ENCODE data around the gene DHX29. TPM values are rescaled to one million over a fixed set of nuclear protein-coding genes. Genes with fewer than 3 reads are reported as not detected.
A peak's percentile ranks its signal among the peaks of the same experiment; 100 is the strongest.

DHX29 gene
- total RNA-seq, 4 donors from 2014 or later, result 9.4 to 33.0 (median 17.6) TPM

DNA sequence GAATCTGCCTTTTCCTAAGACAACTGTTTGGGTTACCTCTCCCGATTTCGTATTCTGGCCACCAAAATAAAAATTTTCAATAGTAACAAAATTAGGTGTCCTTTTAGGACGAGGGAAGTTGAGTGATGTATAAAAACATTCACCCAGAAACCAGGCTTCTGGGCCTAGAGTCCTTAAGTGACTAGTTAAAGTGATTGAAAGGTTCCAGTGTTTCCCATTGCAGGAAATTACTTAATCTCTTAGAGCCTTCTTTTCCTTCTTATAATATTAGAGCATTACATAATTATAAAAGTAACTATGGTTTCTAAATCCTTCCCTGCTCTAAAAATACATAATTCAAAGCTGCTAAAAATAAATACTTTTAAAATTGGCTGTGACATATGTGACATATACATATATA, 87.7 kb downstream of the DHX29 start:
- DNase-seq, result no peak
- no peaks in the 10 kb centered on the region for H3K36me3 ChIP-seq
- no peak for TF ChIP-seq POLR2AphosphoS5 (IDR thresholded peaks at IDR 0.05)
- TF ChIP-seq POLR2A (IDR thresholded peaks at IDR 0.05), result no peak
- TF ChIP-seq EP300 (IDR thresholded peaks at IDR 0.05; ENCODE audit: low read depth), result no peak
- TF ChIP-seq, protein P1, sequence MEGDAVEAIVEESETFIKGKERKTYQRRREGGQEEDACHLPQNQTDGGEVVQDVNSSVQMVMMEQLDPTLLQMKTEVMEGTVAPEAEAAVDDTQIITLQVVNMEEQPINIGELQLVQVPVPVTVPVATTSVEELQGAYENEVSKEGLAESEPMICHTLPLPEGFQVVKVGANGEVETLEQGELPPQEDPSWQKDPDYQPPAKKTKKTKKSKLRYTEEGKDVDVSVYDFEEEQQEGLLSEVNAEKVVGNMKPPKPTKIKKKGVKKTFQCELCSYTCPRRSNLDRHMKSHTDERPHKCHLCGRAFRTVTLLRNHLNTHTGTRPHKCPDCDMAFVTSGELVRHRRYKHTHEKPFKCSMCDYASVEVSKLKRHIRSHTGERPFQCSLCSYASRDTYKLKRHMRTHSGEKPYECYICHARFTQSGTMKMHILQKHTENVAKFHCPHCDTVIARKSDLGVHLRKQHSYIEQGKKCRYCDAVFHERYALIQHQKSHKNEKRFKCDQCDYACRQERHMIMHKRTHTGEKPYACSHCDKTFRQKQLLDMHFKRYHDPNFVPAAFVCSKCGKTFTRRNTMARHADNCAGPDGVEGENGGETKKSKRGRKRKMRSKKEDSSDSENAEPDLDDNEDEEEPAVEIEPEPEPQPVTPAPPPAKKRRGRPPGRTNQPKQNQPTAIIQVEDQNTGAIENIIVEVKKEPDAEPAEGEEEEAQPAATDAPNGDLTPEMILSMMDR (IDR thresholded peaks at IDR 0.05), result no peak
- in situ Hi-C loops (cut with MboI; ENCODE audit: low pct_ligation_motif_present in 1 of 4, low pct_unique_long_range_greater_than_20kb in 1 of 4, low sequenced_read_pairs in 3 of 4) (loop anchor here in 1 of 4 donors (10.0 kb wide), 1 partner anchor 45 kb away; the partner anchor contains the start of gene CDC20B), intact Hi-C loops (cut with DNase I; ENCODE audit: low total_unique reads) (loop anchor here (10.0 kb wide), 1 partner anchor 45 kb away; the partner anchor contains the start of gene CDC20B)
- no peaks in the 10 kb centered on the region for H3K9me3 ChIP-seq
- H3K27ac ChIP-seq, result no peak overlapping the region
- no peak overlapping the region for H3K4me3 ChIP-seq
- H3K27me3 ChIP-seq, result peaks cover 68% of the 10 kb centered on the region
- WGBS, 2 donors (ENCODE audit: low coverage in 1 of 2), result 37 to 79% methylated on average over 3 of the region's 3 CpGs
- peaks cover 7 to 23% (median 17%) of the 10 kb centered on the region in 4 donors for H3K4me1 ChIP-seq

DNA sequence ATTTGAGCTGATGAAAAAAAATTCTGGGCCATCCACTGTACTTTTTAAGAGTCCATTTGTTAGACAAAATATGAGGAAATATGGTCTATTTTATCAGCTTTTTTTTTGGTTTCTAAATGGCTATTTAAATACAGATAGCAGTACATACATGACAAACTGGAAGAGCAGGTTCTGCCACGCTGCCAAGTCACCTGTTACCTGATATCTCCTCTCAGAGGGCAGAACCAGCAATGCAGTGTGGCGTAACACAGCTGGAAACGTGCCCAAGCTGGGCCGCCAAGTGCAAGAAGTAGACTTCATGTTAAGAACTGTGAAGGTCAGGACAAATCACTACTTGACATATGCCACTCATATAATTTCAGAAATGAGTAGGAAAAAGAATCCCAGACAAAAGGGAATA, 88.5 kb downstream of the DHX29 start:
- H3K27me3 ChIP-seq, result peaks cover 60% of the 10 kb centered on the region
- no peak for TF ChIP-seq EP300 (IDR thresholded peaks at IDR 0.05; ENCODE audit: low read depth)
- no peak for TF ChIP-seq POLR2A (IDR thresholded peaks at IDR 0.05)
- TF ChIP-seq POLR2AphosphoS5 (IDR thresholded peaks at IDR 0.05), result peak in 2 of 3 donors; percentile 30 to 60
- TF ChIP-seq, protein P1 (IDR thresholded peaks at IDR 0.05), result no peak
- intact Hi-C loops (cut with DNase I; ENCODE audit: low total_unique reads) (no loop called here), in situ Hi-C loops (cut with MboI; ENCODE audit: low pct_ligation_motif_present in 1 of 4, low pct_unique_long_range_greater_than_20kb in 1 of 4, low sequenced_read_pairs in 3 of 4) (no loop called here)
- peak; percentile 89 for DNase-seq
- no peaks in the 10 kb centered on the region for H3K36me3 ChIP-seq
- peaks cover 7 to 23% (median 17%) of the 10 kb centered on the region in 4 donors for H3K4me1 ChIP-seq
- no peak overlapping the region for H3K27ac ChIP-seq
- WGBS, 2 donors (ENCODE audit: low coverage in 1 of 2), result 36 to 74% methylated on average over 3 to 4 of the region's 4 CpGs
- no peak overlapping the region for H3K4me3 ChIP-seq
- no peaks in the 10 kb centered on the region for H3K9me3 ChIP-seq

DNA sequence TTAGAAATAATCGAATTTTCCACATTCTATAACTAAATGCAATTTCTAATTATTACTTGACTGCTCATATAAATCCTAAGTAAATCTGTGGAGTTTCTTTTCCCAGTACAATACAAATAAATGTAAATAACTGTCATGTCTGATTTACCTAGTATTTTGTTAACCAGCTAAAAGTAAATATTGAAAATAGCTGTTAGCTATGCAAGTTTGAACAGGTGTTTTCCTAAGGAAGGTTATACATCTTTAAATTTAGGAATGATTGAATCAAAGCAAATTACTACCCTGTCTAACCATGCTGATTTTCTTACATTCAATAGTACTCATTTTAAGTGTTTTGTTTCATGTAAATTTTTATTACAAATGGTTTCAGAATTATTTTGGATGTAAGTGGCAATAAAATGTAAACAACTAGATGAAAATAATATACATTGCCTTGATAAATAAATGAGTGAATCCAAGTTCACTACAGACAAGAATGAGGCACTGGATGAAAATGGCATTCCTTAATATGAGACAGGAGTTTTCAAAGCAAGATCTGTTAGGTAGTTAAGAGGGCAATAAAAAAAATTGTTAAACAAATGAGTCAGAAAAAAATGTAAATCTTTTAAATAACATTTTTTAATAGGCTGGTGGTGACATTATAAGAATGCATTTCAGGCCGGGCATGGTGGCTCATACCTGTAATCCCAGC, 96.2 kb downstream of the DHX29 start:
- Histone ChIP-seq H3K27me3 (peaks cover 15% of the 10 kb centered on the region), H3K27ac (no peak overlapping the region), H3K4me3 (no peak overlapping the region), H3K9me3 (no peaks in the 10 kb centered on the region), H3K4me1 (no peaks in the 10 kb centered on the region), H3K36me3 (no peaks in the 10 kb centered on the region)
- no peak for TF ChIP-seq POLR2A (IDR thresholded peaks at IDR 0.05)
- TF ChIP-seq EP300 (IDR thresholded peaks at IDR 0.05; ENCODE audit: low read depth), result no peak
- TF ChIP-seq POLR2AphosphoS5 (IDR thresholded peaks at IDR 0.05), result no peak
- TF ChIP-seq, protein P1 (IDR thresholded peaks at IDR 0.05), result no peak
- in situ Hi-C loops (cut with MboI; ENCODE audit: low pct_ligation_motif_present in 1 of 4, low pct_unique_long_range_greater_than_20kb in 1 of 4, low sequenced_read_pairs in 3 of 4) (no loop called here), intact Hi-C loops (cut with DNase I; ENCODE audit: low total_unique reads) (no loop called here)
- WGBS, 2 donors (ENCODE audit: low coverage in 1 of 2), result 65 to 67% methylated on average over 1 to 2 of the region's 2 CpGs
- no peak for DNase-seq

Other genes with a start within 250 kb of the DHX29 start
- gene GZMA, start 205.0 kb downstream of the DHX29 start, total RNA-seq, result 1 to 10 TPM in 2 of 4 donors, not detected in 2; 7.6 to 8.3 TPM
- gene GPX8, start 147.5 kb downstream of the DHX29 start, total RNA-seq, result 1 to 10 TPM in 3 of 4 donors, not detected in 1; 2.7 to 4.0 (median 3.5) TPM
- gene CDC20B, start 134.5 kb downstream of the DHX29 start, total RNA-seq, result not detected
- gene MCIDAS, start 80.4 kb downstream of the DHX29 start, total RNA-seq, result under 1 TPM in 1 of 4 donors, not detected in 3; 0.95 TPM
- 1 to 10 TPM in 3 of 4 donors, under 1 TPM in 1; 0.80 to 6.0 (median 2.8) TPM for gene CCNO, start 74.1 kb downstream of the DHX29 start, total RNA-seq
- 10 to 100 TPM; 29.5 to 85.9 (median 65.5) TPM for gene MTREX, start 295 bp upstream of the DHX29 start, total RNA-seq
- 100 to 1,000 TPM; 222 to 335 (median 288) TPM for gene PLPP1, start 227.3 kb upstream of the DHX29 start, total RNA-seq

Measured in transverse colon (tissue), 4 donors.